Prostate gland (tissue), 2 donors: ENCODE results near the gene RPN2. TPM values are rescaled to one million over a fixed set of nuclear protein-coding genes. Genes with fewer than 3 reads are reported as not detected.

ENCODE experiments used
- DNase-seq: peaks from one replicate; pipeline ENCODE4 v3.0.0-alpha.2; 2019; ENCODE audit warnings: low spot score
- H3K27ac ChIP-seq, 2 donors: fragments of 200-600 bp; sonication (generic); 2 replicates each; pipeline ENCODE4 v1.5.1; 2017 to 2019
- H3K27me3 ChIP-seq: fragments of 200-600 bp; sonication (generic); replicated peaks from 2 replicates; pipeline ENCODE4 v1.5.1; 2019; ENCODE audit not compliant: insufficient read depth
- H3K36me3 ChIP-seq, 2 donors: fragments of 200-600 bp; sonication (generic); 1 replicate in 1 of 2; 2 replicates in 1 of 2; pipeline versions ENCODE4 v1.5.1 to v1.8.1; 2017 to 2019
- H3K4me1 ChIP-seq: fragments of 200-600 bp; sonication (generic); replicated peaks from 2 replicates; pipeline ENCODE4 v1.5.1; 2019
- H3K4me3 ChIP-seq, 2 donors: fragments of 200-600 bp; sonication (generic); 2 replicates each; pipeline ENCODE4 v1.5.1; 2017 to 2019
- H3K9me3 ChIP-seq: fragments of 200-600 bp; sonication (generic); 2 replicates; pipeline ENCODE4 v1.5.1; 2017
- CTCF ChIP-seq, 4 experiments: fragments of 200-600 bp in 2 of 4; fragments of 450-650 bp in 2 of 4; sonication (generic) in 2 of 4; IDR thresholded peaks; 1 replicate in 3 of 4; 2 replicates in 1 of 4; pipeline ENCODE4 v1.5.1; 2016 to 2019; ENCODE audit warnings: antibody characterized with exemption in 4 of 4, mild to moderate bottlenecking in 2 of 4, moderate library complexity in 2 of 4
- POLR2A ChIP-seq: fragments of 450-650 bp; IDR thresholded peaks from one replicate; pipeline ENCODE4 v1.6.1; 2016; ENCODE audit warnings: antibody characterized with exemption, mild to moderate bottlenecking
- POLR2AphosphoS5 ChIP-seq: sonication (generic); formaldehyde crosslinking; IDR thresholded peaks from one replicate; pipeline ENCODE4 v1.6.1; 2017; ENCODE audit warnings: antibody characterized with exemption
- WGBS: methylation state at CpG from one replicate; pipeline ENCODE4 v1.1.5; 2018; 5-methylcytosine and 5-hydroxymethylcytosine counted together
- intact Hi-C: fragments of 100-400 bp; cut with DNase I; formaldehyde crosslinking; loops from one replicate; pipeline ENCODE4 v1.14.2; 2022
- total RNA-seq, 2 donors: library from RNA; depleted of rRNA; stranded (reverse); fragments of >200 nt; gene quantifications; one replicate each; pipeline ENCODE4 v1.1.0, GENCODE V29; 2016

The RPN2 gene
- total RNA-seq, 2 donors from 2014 or later, result 246 to 267 TPM

DNA sequence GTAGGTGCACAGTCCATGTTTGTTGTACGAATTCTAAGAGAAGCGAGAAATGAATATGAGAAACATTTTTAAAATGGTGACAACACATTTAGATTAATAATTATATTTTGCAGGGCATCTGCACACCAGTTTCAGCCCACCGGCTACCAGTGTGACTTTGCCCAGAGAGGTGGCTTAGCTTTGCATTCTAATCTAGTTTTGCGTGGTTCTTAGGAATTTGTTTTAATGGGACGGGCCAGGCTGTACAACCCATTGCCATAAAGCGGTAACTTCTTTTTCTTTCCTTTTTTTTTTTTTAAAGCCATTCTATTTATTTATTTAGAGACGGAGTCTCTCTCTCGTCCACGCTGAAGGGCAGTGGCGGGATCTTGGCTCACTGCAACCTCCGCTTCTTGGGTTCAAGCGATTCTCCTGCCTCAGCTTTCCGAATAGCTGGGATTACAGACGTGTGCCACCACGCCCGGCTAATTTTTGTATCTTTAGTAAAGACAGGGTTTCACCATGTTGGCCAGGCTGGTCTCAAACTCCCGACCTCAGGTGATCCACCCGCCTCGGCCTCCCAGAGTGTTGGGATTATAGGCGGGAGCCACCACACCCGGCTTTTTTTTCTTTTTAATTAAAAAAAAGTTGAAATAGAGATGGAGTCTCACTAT, 111.2 kb downstream of the RPN2 start:
- 45% methylated on average over 21 of the region's 21 CpGs for WGBS
- peak overlapping the region; percentile 87 to 93 for H3K27ac ChIP-seq
- intact Hi-C loops, result no loop called here
- H3K4me3 ChIP-seq, result peak overlapping the region; percentile 83 to 96
- TF ChIP-seq POLR2A (no peak), CTCF (IDR thresholded peaks at IDR 0.05) (no peak), POLR2AphosphoS5 (no peak)
- no peaks in the 10 kb centered on the region for H3K27me3 ChIP-seq
- no peaks in the 10 kb centered on the region for H3K36me3 ChIP-seq
- no peak for DNase-seq
- H3K4me1 ChIP-seq, result peaks cover 4% of the 10 kb centered on the region
- H3K9me3 ChIP-seq, result no peaks in the 10 kb centered on the region

Other genes with a start within 250 kb of the RPN2 start
- 10 to 100 TPM; 24.9 to 72.2 TPM for gene SAMHD1, start 227.6 kb upstream of the RPN2 start, total RNA-seq
- 1 to 10 TPM; 8.2 to 9.7 TPM for gene RBL1, start 83.3 kb upstream of the RPN2 start, total RNA-seq
- 10 to 100 TPM in 1 of 2 donors, 1 to 10 TPM in 1; 5.2 to 16.7 TPM for gene MROH8, start 218 bp downstream of the RPN2 start, total RNA-seq
- gene GHRH, start 82.5 kb downstream of the RPN2 start, total RNA-seq, result not detected
- gene MANBAL, start 110.3 kb downstream of the RPN2 start, total RNA-seq, result 10 to 100 TPM; 28.9 to 39.4 TPM
- 100 to 1,000 TPM in 1 of 2 donors, 10 to 100 TPM in 1; 61.2 to 149 TPM for gene SRC, start 166.8 kb downstream of the RPN2 start, total RNA-seq